A673 (cell line): ENCODE results near the gene KRT35. TPM values are rescaled to one million over a fixed set of nuclear protein-coding genes. Genes with fewer than 3 reads are reported as not detected.

Source experiments
- microRNA-seq: library from miRNA; unstranded; fragments of <30 nt; microRNA quantifications from one replicate; pipeline ENCODE4 v1.2.0, GENCODE V29; 2021
- total RNA-seq: library from RNA; stranded (reverse); gene quantifications from 2 replicates; pipeline ENCODE4 v1.2.3, GENCODE V29; 2021

Gene KRT35
- total RNA-seq, 1 experiment from 2014 or later: not detected

Small RNA genes lying within 50 kb of the gene (microRNA-seq; reads per million reads assigned to microRNA genes)
- gene MIR6510: not detected

Other genes starting within 250 kb of the KRT35 start
- gene KRTAP9-3, start 248.7 kb downstream of the KRT35 start, total RNA-seq: not detected in 2 replicates
- gene KRTAP9-8, start 243.2 kb downstream of the KRT35 start, total RNA-seq: not detected in 2 replicates
- not detected in 2 replicates for gene KRTAP9-4, start 231.5 kb downstream of the KRT35 start, total RNA-seq
- not detected in 2 replicates for gene KRTAP9-9, start 225.8 kb downstream of the KRT35 start, total RNA-seq
- gene KRTAP9-6, start 215.8 kb downstream of the KRT35 start, total RNA-seq: not detected in 2 replicates
- not detected in 2 replicates for gene KRTAP9-7, start 205.5 kb downstream of the KRT35 start, total RNA-seq
- not detected in 2 replicates for gene KRTAP29-1, start 178.3 kb downstream of the KRT35 start, total RNA-seq
- gene KRTAP16-1, start 171.8 kb downstream of the KRT35 start, total RNA-seq: not detected in 2 replicates
- not detected in 2 replicates for gene KRTAP17-1, start 165.4 kb downstream of the KRT35 start, total RNA-seq
- not detected in 2 replicates for gene KRT33A, start 130.3 kb downstream of the KRT35 start, total RNA-seq
- gene KRT33B, start 111.3 kb downstream of the KRT35 start, total RNA-seq: not detected in 2 replicates
- not detected in 2 replicates for gene KRT34, start 98.8 kb downstream of the KRT35 start, total RNA-seq
- gene KRT31, start 83.5 kb downstream of the KRT35 start, total RNA-seq: not detected in 2 replicates
- not detected in 2 replicates for gene KRT37, start 56.6 kb downstream of the KRT35 start, total RNA-seq
- not detected in 2 replicates for gene KRT38, start 40.2 kb downstream of the KRT35 start, total RNA-seq
- not detected in 2 replicates for gene KRT32, start 13.8 kb downstream of the KRT35 start, total RNA-seq
- not detected in 2 replicates for gene KRT36, start 8.8 kb upstream of the KRT35 start, total RNA-seq
- gene KRT13, start 24.5 kb upstream of the KRT35 start, total RNA-seq: not detected in 2 replicates
- gene KRT15, start 37.7 kb upstream of the KRT35 start, total RNA-seq: not detected in 2 replicates
- 0.34 and 0.74 TPM in 2 replicates for gene KRT19, start 47.2 kb upstream of the KRT35 start, total RNA-seq
- not detected in 2 replicates for gene KRT9, start 90.9 kb upstream of the KRT35 start, total RNA-seq
- gene KRT14, start 105.7 kb upstream of the KRT35 start, total RNA-seq: not detected in 2 replicates
- not detected in 2 replicates for gene KRT16, start 131.6 kb upstream of the KRT35 start, total RNA-seq
- 54.1 and 82.2 TPM in 2 replicates for gene KRT17, start 143.4 kb upstream of the KRT35 start, total RNA-seq
- gene EIF1, start 207.7 kb upstream of the KRT35 start, total RNA-seq: 504 and 524 TPM in 2 replicates
- not detected in 2 replicates for gene GAST, start 231.2 kb upstream of the KRT35 start, total RNA-seq